ENCODE measurements around the gene CNTN1. TPM values are rescaled to one million over a fixed set of nuclear protein-coding genes. Genes with fewer than 3 reads are reported as not detected.

The CNTN1 gene
- total and polyA plus RNA-seq, 2 of the 8 experiments (the other 6 are each of a cell fraction or from before 2014, with no cell fraction given) = 7.2 to 21.8 TPM

DNA sequence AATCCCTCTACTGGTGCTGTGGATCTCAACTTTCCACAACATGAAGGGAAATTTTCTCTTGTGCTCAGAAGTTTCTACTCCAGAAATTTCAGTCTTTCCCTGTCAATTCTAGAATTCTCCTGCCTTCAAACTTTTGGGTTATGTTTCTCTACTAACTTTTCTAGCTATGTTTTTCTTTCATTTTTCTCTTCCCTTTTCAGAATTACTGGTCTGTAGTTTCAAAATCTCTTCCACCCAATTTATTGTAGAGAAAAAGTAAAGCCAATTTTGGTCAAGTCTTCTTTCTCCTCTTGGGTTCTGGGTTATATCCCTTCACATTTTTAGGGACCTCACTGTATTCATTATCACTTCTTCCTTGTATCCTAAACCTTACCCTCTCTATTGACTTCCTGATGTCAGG is 18.9 kb downstream of the CNTN1 start:
- no peak overlapping the region for H3K4me2 ChIP-seq (ENCODE audit: insufficient read depth in 1 of 2, low read depth in 2 of 2, low read length in 2 of 2)
- no peak overlapping the region for H3K9ac ChIP-seq (replicated peaks in 1 of 4; ENCODE audit: extremely low read depth in 1 of 4, low read depth in 3 of 4, low read length in 3 of 4)
- POLR2A ChIA-PET (ENCODE audit: partially characterized antibody) = no interaction called here
- H3K14ac ChIP-seq (ENCODE audit: insufficient read length) = no peak overlapping the region
- TF ChIP-seq EGR1 (IDR thresholded peaks at IDR 0.05; ENCODE audit: borderline replicate concordance, low read depth, low read length) (no peak), KDM5A (IDR thresholded peaks at IDR 0.05; ENCODE audit: low read length) (no peak), CHD2 (IDR thresholded peaks at IDR 0.05; ENCODE audit: low read length) (no peak), POLR2A (IDR thresholded peaks at IDR 0.05; ENCODE audit: control extremely low read depth in 1 of 2, low read depth in 2 of 2, low read length in 2 of 2) (no peak), SIN3A (conservative IDR thresholded peaks at IDR 0.05 in 1 of 2, IDR thresholded peaks at IDR 0.05 in 1 of 2; ENCODE audit: low read depth in 1 of 2, low read length in 2 of 2) (no peak), RXRA (IDR thresholded peaks at IDR 0.05; ENCODE audit: insufficient read depth, low read depth, low read length) (no peak), JUN (IDR thresholded peaks at IDR 0.05; ENCODE audit: low read depth, low read length) (no peak), SRF (IDR thresholded peaks at IDR 0.05; ENCODE audit: low read depth, low read length) (no peak), POLR2AphosphoS5 (IDR thresholded peaks at IDR 0.05; ENCODE audit: low read depth, low read length) (no peak), ASH2L (IDR thresholded peaks at IDR 0.05; ENCODE audit: low read length) (no peak), GTF2F1 (IDR thresholded peaks at IDR 0.05; ENCODE audit: borderline replicate concordance, low read depth, low read length) (no peak), SAP30 (IDR thresholded peaks at IDR 0.05; ENCODE audit: insufficient read depth, insufficient replicate concordance, low read length) (no peak)
- TF ChIP-seq, protein P1, sequence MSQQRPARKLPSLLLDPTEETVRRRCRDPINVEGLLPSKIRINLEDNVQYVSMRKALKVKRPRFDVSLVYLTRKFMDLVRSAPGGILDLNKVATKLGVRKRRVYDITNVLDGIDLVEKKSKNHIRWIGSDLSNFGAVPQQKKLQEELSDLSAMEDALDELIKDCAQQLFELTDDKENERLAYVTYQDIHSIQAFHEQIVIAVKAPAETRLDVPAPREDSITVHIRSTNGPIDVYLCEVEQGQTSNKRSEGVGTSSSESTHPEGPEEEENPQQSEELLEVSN (IDR thresholded peaks at IDR 0.05) = no peak
- no peaks in the 10 kb centered on the region; the same call in 1 of the 2 replicates for H3K23me2 ChIP-seq (ENCODE audit: low read depth, low read length)
- no peaks in the 10 kb centered on the region for H3K36me3 ChIP-seq (ENCODE audit: control insufficient read depth in 2 of 4, insufficient read depth in 4 of 4, low read length in 3 of 4)
- no peak for FAIRE-seq
- H2BK5ac ChIP-seq (ENCODE audit: low read depth, low read length) = no peak overlapping the region
- peaks cover 0 to 1% (median 0%) of the 10 kb centered on the region in 4 experiments; a peak in 1 of 7 replicates for H3K27me3 ChIP-seq (replicated peaks in 1 of 4; ENCODE audit: control insufficient read depth in 3 of 4, extremely low read depth in 1 of 4, insufficient read depth in 3 of 4, low read length in 3 of 4)
- no peak overlapping the region for H3K23ac ChIP-seq (ENCODE audit: insufficient read length)
- no peak overlapping the region for H3K27ac ChIP-seq (ENCODE audit: low read depth, low read length)
- H4K5ac ChIP-seq (ENCODE audit: insufficient read length, low read depth, low read length) = no peak overlapping the region
- H3K4ac ChIP-seq (replicated peaks; ENCODE audit: insufficient read length, low read depth, low read length) = no peak overlapping the region
- no peaks in the 10 kb centered on the region for H3K9me3 ChIP-seq (ENCODE audit: insufficient read depth in 2 of 2, low read depth in 1 of 2, low read length in 1 of 2)
- H3K18ac ChIP-seq (ENCODE audit: extremely low read depth, low read length) = no peak overlapping the region
- no peak overlapping the region for H2AFZ ChIP-seq (ENCODE audit: low read length)
- no peak overlapping the region for H4K91ac ChIP-seq (replicated peaks; ENCODE audit: insufficient read length, low read length)
- no peaks in the 10 kb centered on the region for H3K4me1 ChIP-seq (replicated peaks in 1 of 4; ENCODE audit: control insufficient read depth in 3 of 4, insufficient read depth in 4 of 4, low read length in 3 of 4)
- H2BK15ac ChIP-seq (ENCODE audit: low read length) = no peak overlapping the region
- H3K79me1 ChIP-seq (ENCODE audit: low read depth, low read length) = no peaks in the 10 kb centered on the region
- H2BK20ac ChIP-seq (ENCODE audit: low read length) = no peak overlapping the region
- CTCF ChIA-PET (ENCODE audit: partially characterized antibody) = interaction anchor here (1.4 kb wide), 1 partner anchor 17 kb away, joined by 4 read pairs; no protein-coding TSS in a partner anchor
- H3K4me3 ChIP-seq (ENCODE audit: extremely low read depth in 1 of 4, insufficient read depth in 2 of 4, low read depth in 3 of 4, low read length in 4 of 4) = no peak overlapping the region
- H3K79me2 ChIP-seq (ENCODE audit: control insufficient read depth in 1 of 2, insufficient read depth in 2 of 2, low read length in 2 of 2) = no peaks in the 10 kb centered on the region
- H2BK12ac ChIP-seq (ENCODE audit: low read depth, low read length) = no peak overlapping the region
- no peak overlapping the region for H2AK5ac ChIP-seq (ENCODE audit: low read depth, low read length)
- H3K56ac ChIP-seq (replicated peaks; ENCODE audit: insufficient read length, low read depth, low read length) = no peak overlapping the region
- H4K20me1 ChIP-seq (replicated peaks in 1 of 2; ENCODE audit: control insufficient read depth in 1 of 2, insufficient read depth in 2 of 2, low read length in 2 of 2) = no peaks in the 10 kb centered on the region
- no peak overlapping the region for H4K8ac ChIP-seq (ENCODE audit: extremely low read depth, insufficient read depth, low read length)
- DNase-seq (ENCODE audit: low read depth in 1 of 2, low spot score in 2 of 2) = no peak
- H2BK120ac ChIP-seq (replicated peaks; ENCODE audit: low read depth, low read length) = no peak overlapping the region

Measured in H1 (cell line).